ENCODE data around the gene IFT27.

Gene IFT27

DNA sequence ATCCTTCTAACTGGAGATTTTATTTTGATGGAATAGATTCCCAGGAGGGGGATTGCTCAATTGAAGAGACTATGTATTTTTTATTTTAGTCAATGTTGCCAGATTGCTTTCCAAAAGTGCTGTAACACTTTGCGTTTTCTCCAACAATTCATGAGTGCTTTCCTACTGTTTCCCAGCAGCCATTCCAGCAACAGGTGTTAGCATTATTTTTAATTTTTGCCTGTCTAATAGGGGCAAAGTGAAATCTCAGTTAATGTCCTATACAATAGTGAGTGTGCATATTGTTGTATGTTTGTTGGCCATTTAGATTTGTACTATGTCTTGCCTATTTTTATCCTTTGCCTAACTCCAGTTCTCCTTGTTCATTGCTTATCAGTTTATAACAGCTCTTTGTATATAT, 60.3 kb downstream of the IFT27 start:
- no peak for DNase-seq (ENCODE audit: low read depth)
- H3K4me3 ChIP-seq (ENCODE audit: low read depth, low read length), result no peak overlapping the region
- TF ChIP-seq, protein P1, sequence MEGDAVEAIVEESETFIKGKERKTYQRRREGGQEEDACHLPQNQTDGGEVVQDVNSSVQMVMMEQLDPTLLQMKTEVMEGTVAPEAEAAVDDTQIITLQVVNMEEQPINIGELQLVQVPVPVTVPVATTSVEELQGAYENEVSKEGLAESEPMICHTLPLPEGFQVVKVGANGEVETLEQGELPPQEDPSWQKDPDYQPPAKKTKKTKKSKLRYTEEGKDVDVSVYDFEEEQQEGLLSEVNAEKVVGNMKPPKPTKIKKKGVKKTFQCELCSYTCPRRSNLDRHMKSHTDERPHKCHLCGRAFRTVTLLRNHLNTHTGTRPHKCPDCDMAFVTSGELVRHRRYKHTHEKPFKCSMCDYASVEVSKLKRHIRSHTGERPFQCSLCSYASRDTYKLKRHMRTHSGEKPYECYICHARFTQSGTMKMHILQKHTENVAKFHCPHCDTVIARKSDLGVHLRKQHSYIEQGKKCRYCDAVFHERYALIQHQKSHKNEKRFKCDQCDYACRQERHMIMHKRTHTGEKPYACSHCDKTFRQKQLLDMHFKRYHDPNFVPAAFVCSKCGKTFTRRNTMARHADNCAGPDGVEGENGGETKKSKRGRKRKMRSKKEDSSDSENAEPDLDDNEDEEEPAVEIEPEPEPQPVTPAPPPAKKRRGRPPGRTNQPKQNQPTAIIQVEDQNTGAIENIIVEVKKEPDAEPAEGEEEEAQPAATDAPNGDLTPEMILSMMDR (IDR thresholded peaks at IDR 0.05; ENCODE audit: control insufficient read depth, extremely low read depth, insufficient read depth), result no peak

DNA sequence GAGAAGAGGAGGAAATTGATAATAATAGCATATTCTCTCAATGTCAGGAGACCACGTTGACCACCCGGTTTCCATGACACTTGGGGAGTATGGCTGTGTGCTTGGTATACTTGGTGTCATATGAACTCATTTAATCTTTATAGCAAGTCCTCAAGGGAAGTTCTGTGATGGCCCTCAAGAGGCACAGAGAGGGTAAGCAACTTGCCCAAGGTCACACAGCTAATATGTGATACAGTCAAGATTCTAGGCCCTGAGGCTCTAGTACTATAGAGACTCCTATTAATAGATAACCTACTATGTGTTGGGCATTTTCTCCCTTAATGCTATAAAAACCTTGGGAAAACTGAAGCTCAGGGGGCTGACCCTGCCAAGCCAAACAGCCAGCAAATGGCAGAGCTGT, 61.8 kb downstream of the IFT27 start:
- DNase-seq (ENCODE audit: low read depth), result no peak
- TF ChIP-seq, protein P1 (IDR thresholded peaks at IDR 0.05; ENCODE audit: control insufficient read depth, extremely low read depth, insufficient read depth), result no peak
- H3K4me3 ChIP-seq (ENCODE audit: low read depth, low read length), result no peak overlapping the region

- H3K4me3 ChIP-seq (ENCODE audit: low read depth, low read length), result no peak overlapping the region
- DNase-seq (ENCODE audit: low read depth), result no peak
- TF ChIP-seq, protein P1 (IDR thresholded peaks at IDR 0.05; ENCODE audit: control insufficient read depth, extremely low read depth, insufficient read depth), result no peak
Measured at GRCh38 chr22:36713436-36713835, 62.5 kb downstream of the IFT27 start.

Measured in LNCaP clone FGC (cell line).